MM.1S (cell line): Measurements from ENCODE around the gene GALNS.

ENCODE experiments used
- DNase-seq: peaks from one replicate; pipeline ENCODE4 v3.0.0-alpha.2; 2015
- H2AFZ ChIP-seq: fragments of 300-600 bp; sonication (generic); 2 replicates; pipeline ENCODE4 v1.6.0; 2016; ENCODE audit warnings: antibody characterized with exemption, low read length
- H3F3A ChIP-seq: fragments of 300-600 bp; sonication (generic); 2 replicates; pipeline ENCODE4 v1.6.1; 2016; ENCODE audit warnings: mild to moderate bottlenecking, antibody characterized with exemption, low read length, moderate library complexity, mixed read lengths; ENCODE audit not compliant: insufficient read depth
- H3K27ac ChIP-seq: fragments of 300-600 bp; sonication (generic); 2 replicates; pipeline ENCODE4 v1.5.1; 2016; ENCODE audit warnings: mild to moderate bottlenecking, low read length
- H3K27me3 ChIP-seq: fragments of 300-600 bp; sonication (generic); replicated peaks from 2 replicates; pipeline ENCODE4 v1.6.0; 2016; ENCODE audit warnings: low read length; ENCODE audit not compliant: insufficient read depth
- H3K36me3 ChIP-seq: fragments of 300-600 bp; sonication (generic); replicated peaks from 2 replicates; pipeline ENCODE4 v1.6.1; 2016; ENCODE audit warnings: mild to moderate bottlenecking, low read length, mixed read lengths; ENCODE audit not compliant: insufficient read depth
- H3K4me1 ChIP-seq: fragments of 300-600 bp; sonication (generic); 2 replicates; pipeline ENCODE4 v1.6.1; 2016; ENCODE audit warnings: low read length, mixed read lengths
- H3K4me2 ChIP-seq: fragments of 300-600 bp; sonication (generic); 2 replicates; pipeline ENCODE4 v1.6.0; 2016; ENCODE audit warnings: low read depth, low read length
- H3K4me3 ChIP-seq: fragments of 300-600 bp; sonication (generic); 2 replicates; pipeline ENCODE4 v1.5.1; 2016; ENCODE audit warnings: low read length, mixed read lengths
- H3K79me2 ChIP-seq: fragments of 300-600 bp; sonication (generic); 2 replicates; pipeline ENCODE4 v1.6.1; 2016; ENCODE audit warnings: mixed run types, low read length, mixed read lengths
- H3K9ac ChIP-seq: fragments of 300-600 bp; sonication (generic); 2 replicates; pipeline ENCODE4 v1.6.1; 2016; ENCODE audit warnings: low read length, mixed read lengths
- H3K9me2 ChIP-seq: fragments of 300-600 bp; sonication (generic); replicated peaks from 2 replicates; pipeline ENCODE4 v1.6.1; 2016; ENCODE audit warnings: mild to moderate bottlenecking, low read length, mixed read lengths; ENCODE audit not compliant: insufficient read depth
- H3K9me3 ChIP-seq: fragments of 300-600 bp; sonication (generic); replicated peaks from 2 replicates; pipeline ENCODE4 v1.6.1; 2016; ENCODE audit warnings: mild to moderate bottlenecking, low read length, mixed read lengths; ENCODE audit not compliant: insufficient read depth
- H4K20me1 ChIP-seq: fragments of 300-600 bp; sonication (generic); 2 replicates; pipeline ENCODE4 v1.6.1; 2016; ENCODE audit warnings: mild to moderate bottlenecking, low read length, moderate library complexity, mixed read lengths; ENCODE audit not compliant: insufficient read depth
- EZH2 ChIP-seq: fragments of 300-600 bp; sonication (generic); optimal IDR thresholded peaks from 2 replicates; pipeline ENCODE3; 2017; ENCODE audit warnings: low read depth, mild to moderate bottlenecking, antibody characterized with exemption, low read length, mixed read lengths
- EZH2phosphoT487 ChIP-seq: fragments of 300-600 bp; sonication (generic); IDR thresholded peaks from 2 replicates; pipeline ENCODE4 v1.6.1; 2018; ENCODE audit warnings: antibody characterized with exemption, low read length
- TF ChIP-seq, protein P1 (sequence below): fragments of 300-600 bp; sonication (generic); IDR thresholded peaks from 2 replicates; pipeline ENCODE4 v1.5.1; 2016; ENCODE audit warnings: antibody characterized with exemption, low read length, mixed read lengths

GALNS gene

DNA sequence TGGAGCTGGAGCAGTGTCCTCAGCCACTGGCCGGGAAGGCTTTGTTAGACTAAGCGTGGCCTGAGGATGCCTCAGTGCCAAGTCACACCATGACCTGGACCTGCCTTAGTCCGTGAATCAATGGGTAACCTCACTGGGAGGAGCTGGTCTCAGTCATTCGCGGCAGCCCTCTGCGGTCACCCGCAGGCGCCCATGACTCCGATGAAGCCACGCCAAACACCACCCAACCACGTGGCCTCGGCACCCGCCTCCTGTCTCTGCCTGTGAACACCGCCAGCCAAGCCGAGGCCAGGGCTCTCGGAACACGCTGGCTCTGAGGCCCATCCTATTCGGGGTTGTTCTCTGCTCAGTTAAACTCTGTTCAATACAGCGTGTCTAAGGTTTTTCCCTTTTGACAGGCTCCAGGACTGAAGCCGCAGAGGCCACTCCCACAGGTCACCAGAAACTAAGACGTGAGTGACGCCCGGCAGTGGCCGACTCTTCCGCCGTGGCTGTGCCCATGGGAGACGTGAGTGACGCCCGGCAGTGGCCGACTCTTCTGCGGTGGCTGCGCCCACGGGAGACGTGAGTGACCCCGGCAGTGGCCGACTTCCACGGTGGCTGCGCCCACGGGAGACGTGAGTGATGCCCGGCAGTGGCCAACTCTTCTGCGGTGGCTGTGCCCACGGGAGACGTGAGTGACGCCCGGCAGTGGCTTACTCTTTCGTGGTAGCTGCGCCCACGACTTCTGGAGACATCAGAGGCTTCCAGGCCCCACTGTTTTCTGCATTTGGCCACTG lies 26.6 kb upstream of the GALNS start:
- Histone ChIP-seq H3K27me3 (no peaks in the 10 kb centered on the region), H3K27ac (no peak overlapping the region), H3K36me3 (no peaks in the 10 kb centered on the region), H4K20me1 (no peaks in the 10 kb centered on the region), H3K79me2 (no peaks in the 10 kb centered on the region), H3K4me1 (no peaks in the 10 kb centered on the region), H3K4me2 (no peak overlapping the region), H3F3A (no peaks in the 10 kb centered on the region), H3K4me3 (no peak overlapping the region), H3K9ac (no peak overlapping the region), H2AFZ (no peak overlapping the region), H3K9me2 (no peaks in the 10 kb centered on the region), H3K9me3 (no peaks in the 10 kb centered on the region)
- DNase-seq = no peak
- no peak for TF ChIP-seq EZH2
- TF ChIP-seq, protein P1, sequence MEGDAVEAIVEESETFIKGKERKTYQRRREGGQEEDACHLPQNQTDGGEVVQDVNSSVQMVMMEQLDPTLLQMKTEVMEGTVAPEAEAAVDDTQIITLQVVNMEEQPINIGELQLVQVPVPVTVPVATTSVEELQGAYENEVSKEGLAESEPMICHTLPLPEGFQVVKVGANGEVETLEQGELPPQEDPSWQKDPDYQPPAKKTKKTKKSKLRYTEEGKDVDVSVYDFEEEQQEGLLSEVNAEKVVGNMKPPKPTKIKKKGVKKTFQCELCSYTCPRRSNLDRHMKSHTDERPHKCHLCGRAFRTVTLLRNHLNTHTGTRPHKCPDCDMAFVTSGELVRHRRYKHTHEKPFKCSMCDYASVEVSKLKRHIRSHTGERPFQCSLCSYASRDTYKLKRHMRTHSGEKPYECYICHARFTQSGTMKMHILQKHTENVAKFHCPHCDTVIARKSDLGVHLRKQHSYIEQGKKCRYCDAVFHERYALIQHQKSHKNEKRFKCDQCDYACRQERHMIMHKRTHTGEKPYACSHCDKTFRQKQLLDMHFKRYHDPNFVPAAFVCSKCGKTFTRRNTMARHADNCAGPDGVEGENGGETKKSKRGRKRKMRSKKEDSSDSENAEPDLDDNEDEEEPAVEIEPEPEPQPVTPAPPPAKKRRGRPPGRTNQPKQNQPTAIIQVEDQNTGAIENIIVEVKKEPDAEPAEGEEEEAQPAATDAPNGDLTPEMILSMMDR = no peak
- TF ChIP-seq EZH2phosphoT487 = no peak

DNA sequence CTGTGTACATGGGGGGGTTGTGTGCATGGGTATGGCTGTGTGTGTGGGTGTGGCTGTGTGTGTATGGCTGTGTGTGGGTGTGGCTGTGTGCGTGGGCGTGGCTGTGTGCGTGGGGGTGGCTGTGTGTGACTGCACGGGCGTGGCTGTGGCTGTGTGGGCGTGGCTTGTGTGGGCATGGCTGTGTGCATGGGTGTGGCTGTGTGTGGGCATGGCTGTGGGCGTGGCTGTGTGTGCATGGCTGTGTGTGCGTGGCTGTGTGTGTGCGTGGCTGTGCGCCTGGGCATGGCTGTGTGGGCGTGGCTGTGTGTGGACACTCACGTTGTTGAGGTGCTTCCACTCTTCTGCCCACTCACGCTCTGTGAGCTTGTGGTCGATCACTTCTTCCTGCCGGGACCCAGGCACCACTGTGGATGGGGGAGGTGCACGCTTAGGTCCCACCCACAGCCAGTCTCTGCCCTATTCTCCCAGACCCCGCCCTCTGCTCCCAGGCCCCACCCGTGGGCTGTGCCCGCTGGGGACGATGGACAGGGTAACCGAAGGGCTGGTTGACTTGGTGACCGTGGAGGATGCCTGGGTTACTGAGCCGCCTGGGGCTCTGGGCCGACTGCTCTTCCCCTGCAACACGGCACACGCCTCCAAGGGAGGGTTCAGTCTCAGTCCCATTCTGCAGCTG lies 25.7 kb upstream of the GALNS start:
- Histone ChIP-seq H3K9me3 (no peaks in the 10 kb centered on the region), H3K27ac (no peak overlapping the region), H3K4me3 (no peak overlapping the region), H3K4me1 (no peaks in the 10 kb centered on the region), H3F3A (no peaks in the 10 kb centered on the region), H2AFZ (no peak overlapping the region), H3K4me2 (no peak overlapping the region), H3K9me2 (no peaks in the 10 kb centered on the region), H3K9ac (no peak overlapping the region), H3K36me3 (no peaks in the 10 kb centered on the region), H3K27me3 (no peaks in the 10 kb centered on the region), H4K20me1 (no peaks in the 10 kb centered on the region), H3K79me2 (no peaks in the 10 kb centered on the region)
- no peak for DNase-seq
- TF ChIP-seq EZH2 = no peak
- TF ChIP-seq, protein P1 = no peak

DNA sequence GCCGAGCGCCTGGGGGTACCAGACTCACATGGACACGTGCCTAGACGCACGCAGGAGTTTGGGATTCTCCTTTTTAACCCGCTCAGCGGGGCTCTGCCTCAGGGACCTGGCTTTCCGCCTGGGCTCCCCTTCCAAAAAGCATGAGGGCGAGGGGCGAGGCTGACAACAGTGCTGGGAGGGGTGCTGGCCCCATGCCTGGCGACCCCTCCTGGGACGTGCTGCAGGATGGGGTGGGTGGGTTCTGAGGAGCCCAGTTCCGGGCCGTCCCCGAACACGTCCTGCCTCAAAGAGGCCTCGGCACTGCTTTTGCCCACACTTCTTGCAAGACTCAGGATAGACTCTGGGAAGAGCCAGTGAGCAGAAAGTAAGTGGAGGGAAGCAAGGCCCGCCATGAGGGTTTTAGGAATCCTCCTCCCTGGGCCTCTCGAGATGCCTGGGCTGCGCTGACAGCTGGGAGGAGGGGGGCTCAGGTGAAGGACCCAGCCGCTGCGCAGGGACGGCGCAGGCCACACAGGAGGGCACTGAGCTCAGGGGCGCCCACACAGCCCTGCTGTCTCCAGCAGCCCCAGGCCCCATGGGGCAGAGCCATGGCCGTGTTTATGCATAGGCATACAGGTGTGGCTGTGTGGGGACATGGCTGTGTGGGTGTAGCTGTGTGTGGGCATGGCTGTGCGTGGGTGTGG lies 25.1 kb upstream of the GALNS start:
- no peak overlapping the region for H3K9ac ChIP-seq
- H3K4me1 ChIP-seq = no peaks in the 10 kb centered on the region
- H3K36me3 ChIP-seq = no peaks in the 10 kb centered on the region
- no peak overlapping the region for H2AFZ ChIP-seq
- H3K9me3 ChIP-seq = no peaks in the 10 kb centered on the region
- TF ChIP-seq EZH2 (no peak), EZH2phosphoT487 (no peak)
- TF ChIP-seq, protein P1 = no peak
- H3F3A ChIP-seq = no peaks in the 10 kb centered on the region
- no peak overlapping the region for H3K4me3 ChIP-seq
- H3K4me2 ChIP-seq = no peak overlapping the region
- no peak overlapping the region for H3K27ac ChIP-seq
- H3K27me3 ChIP-seq = no peaks in the 10 kb centered on the region
- H4K20me1 ChIP-seq = no peaks in the 10 kb centered on the region
- no peaks in the 10 kb centered on the region for H3K9me2 ChIP-seq
- no peak for DNase-seq
- H3K79me2 ChIP-seq = no peaks in the 10 kb centered on the region
